ENCODE data around the gene TBC1D5.

TBC1D5 gene

DNA sequence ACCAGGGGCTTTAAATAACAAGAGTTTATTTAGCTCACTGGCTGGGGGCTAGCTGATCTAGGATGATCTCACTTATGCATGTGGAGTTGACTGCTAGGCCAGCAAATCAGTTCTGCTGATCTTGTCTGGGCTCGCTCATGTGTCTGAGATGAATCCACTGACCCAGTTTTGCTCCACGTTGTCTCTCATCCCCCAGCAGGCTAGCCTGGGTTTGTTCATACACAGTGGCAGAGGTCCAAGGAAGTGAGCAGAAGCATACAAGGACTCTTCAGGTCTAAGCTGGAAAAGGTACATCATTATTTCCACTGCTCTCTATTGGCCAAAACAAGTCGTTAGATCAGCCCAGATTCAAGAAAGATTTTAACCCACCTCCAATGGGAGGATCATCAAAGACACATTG, 619.7 kb downstream of the TBC1D5 start:
- no peak for DNase-seq

GRCh38 chr3:17121336-17121735, 621.1 kb downstream of the TBC1D5 start:
- no peak for DNase-seq

GRCh38 chr3:17120115-17120514, 622.3 kb downstream of the TBC1D5 start:
- no peak for DNase-seq

- no peak for DNase-seq
Measured at GRCh38 chr3:17119201-17120072, 623.0 kb downstream of the TBC1D5 start.

DNA sequence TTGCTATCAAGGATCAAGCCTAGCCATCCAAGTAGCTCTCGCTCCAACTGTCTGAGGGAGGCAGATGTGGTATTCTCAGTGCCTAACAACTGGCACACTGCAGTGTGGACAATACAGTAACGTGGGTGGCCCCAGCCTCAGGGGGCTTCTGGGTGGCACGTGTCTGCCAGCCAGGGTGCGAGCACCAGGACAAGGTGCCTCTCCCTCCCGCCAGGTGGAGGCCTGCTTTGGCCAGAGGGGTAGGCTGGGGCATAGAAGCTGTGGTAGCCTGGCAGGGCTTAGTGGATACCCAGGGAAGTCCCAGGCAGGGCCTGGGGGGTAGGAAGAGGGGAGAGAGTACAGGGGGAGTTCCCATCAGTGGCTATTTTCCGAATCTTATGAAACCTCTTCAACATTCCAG, 623.7 kb downstream of the TBC1D5 start:
- no peak for DNase-seq

- no peak for DNase-seq
Measured at GRCh38 chr3:17116007-17116600, 626.3 kb downstream of the TBC1D5 start.

GRCh38 chr3:17115186-17115585, 627.2 kb downstream of the TBC1D5 start:
- DNase-seq = no peak

DNA sequence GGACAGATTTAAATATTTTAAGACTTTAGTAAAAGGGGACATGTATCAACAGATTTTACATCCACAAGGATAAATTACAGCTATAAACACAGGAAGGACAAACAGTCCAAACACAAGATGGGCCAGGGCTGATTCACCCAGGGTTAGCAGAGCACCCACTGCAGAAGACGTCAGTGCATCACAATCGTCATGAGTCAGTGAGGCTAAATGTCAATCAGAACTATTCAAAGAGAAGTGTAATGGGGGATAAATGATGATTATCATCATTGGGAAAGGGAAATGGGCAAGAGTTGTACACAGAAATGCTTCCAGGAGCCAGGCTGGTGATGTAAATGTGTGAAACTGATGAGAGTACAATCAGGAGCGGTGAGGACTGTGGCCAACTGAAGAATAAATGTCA, 630.8 kb downstream of the TBC1D5 start:
- no peak for DNase-seq

GRCh38 chr3:17110660-17111396, 631.6 kb downstream of the TBC1D5 start:
- DNase-seq = no peak
